Measurements from ENCODE around the gene EVA1C. TPM values are rescaled to one million over a fixed set of nuclear protein-coding genes. Genes with fewer than 3 reads are reported as not detected.

Gene EVA1C
- total RNA-seq, 2 donors from 2014 or later, result 45.7 to 48.6 TPM

GRCh38 chr21:32468681-32469111 is 56.2 kb downstream of the EVA1C start:
- no peak for DNase-seq (ENCODE audit: low spot score)
- H3K4me1 ChIP-seq (replicated peaks), result no peaks in the 10 kb centered on the region
- peaks cover 10 to 15% of the 10 kb centered on the region in 2 donors for H3K36me3 ChIP-seq
- TF ChIP-seq POLR2A (IDR thresholded peaks at IDR 0.05) (no peak), CTCF (IDR thresholded peaks at IDR 0.05) (no peak), POLR2AphosphoS5 (IDR thresholded peaks at IDR 0.05) (no peak)
- 74% methylated on average over 6 of the region's 6 CpGs for WGBS
- H3K27ac ChIP-seq, result no peak overlapping the region
- no peaks in the 10 kb centered on the region for H3K27me3 ChIP-seq (replicated peaks; ENCODE audit: insufficient read depth)
- no peaks in the 10 kb centered on the region for H3K9me3 ChIP-seq
- no peak overlapping the region for H3K4me3 ChIP-seq
- intact Hi-C loops (cut with DNase I), result no loop called here

- Histone ChIP-seq H3K4me1 (replicated peaks) (peaks cover 4% of the 10 kb centered on the region), H3K27me3 (replicated peaks; ENCODE audit: insufficient read depth) (no peaks in the 10 kb centered on the region), H3K9me3 (no peaks in the 10 kb centered on the region), H3K4me3 (no peak overlapping the region), H3K27ac (no peak overlapping the region), H3K36me3 (peaks cover 10 to 15% of the 10 kb centered on the region in 2 donors)
- TF ChIP-seq POLR2AphosphoS5 (IDR thresholded peaks at IDR 0.05) (no peak), POLR2A (IDR thresholded peaks at IDR 0.05) (no peak), CTCF (IDR thresholded peaks at IDR 0.05) (no peak)
- WGBS, result 95% methylated on average over 5 of the region's 5 CpGs
- intact Hi-C loops (cut with DNase I), result no loop called here
- no peak for DNase-seq (ENCODE audit: low spot score)
Observed at GRCh38 chr21:32469628-32470027, 57.1 kb downstream of the EVA1C start.

- TF ChIP-seq POLR2AphosphoS5 (IDR thresholded peaks at IDR 0.05) (no peak), CTCF (IDR thresholded peaks at IDR 0.05) (no peak), POLR2A (IDR thresholded peaks at IDR 0.05) (no peak)
- Histone ChIP-seq H3K4me3 (no peak overlapping the region), H3K36me3 (peaks cover 10 to 15% of the 10 kb centered on the region in 2 donors), H3K27ac (no peak overlapping the region), H3K9me3 (no peaks in the 10 kb centered on the region), H3K27me3 (replicated peaks; ENCODE audit: insufficient read depth) (no peaks in the 10 kb centered on the region), H3K4me1 (replicated peaks) (peaks cover 8% of the 10 kb centered on the region)
- intact Hi-C loops (cut with DNase I), result no loop called here
- 79% methylated on average over 9 of the region's 9 CpGs for WGBS
- DNase-seq (ENCODE audit: low spot score), result no peak
Observed at GRCh38 chr21:32470206-32470605, 57.7 kb downstream of the EVA1C start.

- peak overlapping the region in 1 of 2 donors; percentile 1 for H3K27ac ChIP-seq
- no peak overlapping the region for H3K4me3 ChIP-seq
- no peaks in the 10 kb centered on the region for H3K27me3 ChIP-seq (replicated peaks; ENCODE audit: insufficient read depth)
- intact Hi-C loops (cut with DNase I), result no loop called here
- 91% methylated on average over 17 of the region's 17 CpGs for WGBS
- DNase-seq (ENCODE audit: low spot score), result no peak
- peaks cover 16% of the 10 kb centered on the region for H3K4me1 ChIP-seq (replicated peaks)
- peaks cover 10 to 15% of the 10 kb centered on the region in 2 donors for H3K36me3 ChIP-seq
- no peaks in the 10 kb centered on the region for H3K9me3 ChIP-seq
- TF ChIP-seq POLR2AphosphoS5 (IDR thresholded peaks at IDR 0.05) (no peak), POLR2A (IDR thresholded peaks at IDR 0.05) (no peak), CTCF (IDR thresholded peaks at IDR 0.05) (no peak)
Observed at GRCh38 chr21:32472890-32473765, 60.6 kb downstream of the EVA1C start.
